Activated T-helper 2 cell treated with anti-CD3 and anti-CD28 coated beads, Interferon-gamma antibody, Interleukin-2, Interleukin-4, amounts not matched to agents 10 μg/mL and 5 μg/mL and 100 μg/mL, durations not matched to agents 14 hours and 24 hours and 36 hours (primary cell): Measurements from ENCODE around the gene PADI4. TPM values are rescaled to one million over a fixed set of nuclear protein-coding genes. Genes with fewer than 3 reads are reported as not detected.

ENCODE experiments used
- DNase-seq: peaks from one replicate; pipeline ENCODE4 v3.0.0; 2021; ENCODE audit warnings: low spot score
- H3K27ac Mint-ChIP-seq: one replicate; pipeline ENCODE4 v1.8.0; 2021; ENCODE audit warnings: mixed read lengths
- H3K27me3 Mint-ChIP-seq: one replicate; pipeline ENCODE4 v1.8.0; 2021; ENCODE audit warnings: low read depth, mixed read lengths
- H3K36me3 Mint-ChIP-seq: one replicate; pipeline ENCODE4 v1.8.0; 2021; ENCODE audit warnings: low read depth, mixed read lengths
- H3K4me1 Mint-ChIP-seq: one replicate; pipeline ENCODE4 v1.8.0; 2021; ENCODE audit warnings: low read depth, mixed read lengths
- H3K4me3 Mint-ChIP-seq: one replicate; pipeline ENCODE4 v1.8.0; 2021; ENCODE audit warnings: low read depth, mild to moderate bottlenecking, moderate library complexity, mixed read lengths
- H3K9me3 Mint-ChIP-seq: one replicate; pipeline ENCODE4 v1.8.0; 2021; ENCODE audit warnings: mixed read lengths
- intact Hi-C: fragments of 100-400 bp; cut with micrococcal nuclease; formaldehyde crosslinking; loops from one replicate; pipeline ENCODE4 v1.15.1; 2023
- total RNA-seq: library from RNA; stranded (reverse); gene quantifications from 2 replicates; pipeline ENCODE4 v1.2.3, GENCODE V29; 2022

Gene PADI4
- total RNA-seq, 1 donor from 2014 or later, result not detected

DNA sequence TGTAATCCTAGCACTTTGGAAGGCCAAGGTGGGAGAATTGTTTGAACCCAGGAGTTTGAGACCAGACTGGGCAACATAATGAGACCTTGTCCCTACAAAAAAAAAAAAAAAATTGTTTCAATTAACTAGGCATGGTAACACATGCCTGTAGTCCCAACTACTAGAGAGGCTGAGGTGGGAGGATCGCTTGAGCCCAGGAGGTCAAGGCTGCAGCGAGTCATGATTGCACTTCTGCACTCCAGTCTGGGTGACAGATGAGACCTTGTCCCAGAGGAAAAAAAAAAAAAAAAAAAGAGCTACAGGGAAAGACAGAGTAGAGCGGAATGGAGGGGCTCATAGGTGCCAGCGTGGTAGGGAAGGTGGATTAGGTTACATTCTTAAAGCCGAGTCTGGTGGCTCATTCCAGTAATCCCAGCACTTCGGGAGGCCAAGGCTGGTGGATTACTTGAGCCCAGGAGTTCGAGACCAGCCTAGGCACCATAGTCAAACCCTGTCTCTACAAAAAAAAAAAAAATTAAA lies 43.0 kb downstream of the PADI4 start:
- Mint-ChIP-seq H3K9me3 (no peaks in the 10 kb centered on the region), H3K27ac (no peak overlapping the region), H3K27me3 (no peaks in the 10 kb centered on the region), H3K4me1 (peaks cover 2% of the 10 kb centered on the region), H3K36me3 (no peaks in the 10 kb centered on the region), H3K4me3 (no peak overlapping the region)
- intact Hi-C loops, result no loop called here
- DNase-seq, result no peak

DNA sequence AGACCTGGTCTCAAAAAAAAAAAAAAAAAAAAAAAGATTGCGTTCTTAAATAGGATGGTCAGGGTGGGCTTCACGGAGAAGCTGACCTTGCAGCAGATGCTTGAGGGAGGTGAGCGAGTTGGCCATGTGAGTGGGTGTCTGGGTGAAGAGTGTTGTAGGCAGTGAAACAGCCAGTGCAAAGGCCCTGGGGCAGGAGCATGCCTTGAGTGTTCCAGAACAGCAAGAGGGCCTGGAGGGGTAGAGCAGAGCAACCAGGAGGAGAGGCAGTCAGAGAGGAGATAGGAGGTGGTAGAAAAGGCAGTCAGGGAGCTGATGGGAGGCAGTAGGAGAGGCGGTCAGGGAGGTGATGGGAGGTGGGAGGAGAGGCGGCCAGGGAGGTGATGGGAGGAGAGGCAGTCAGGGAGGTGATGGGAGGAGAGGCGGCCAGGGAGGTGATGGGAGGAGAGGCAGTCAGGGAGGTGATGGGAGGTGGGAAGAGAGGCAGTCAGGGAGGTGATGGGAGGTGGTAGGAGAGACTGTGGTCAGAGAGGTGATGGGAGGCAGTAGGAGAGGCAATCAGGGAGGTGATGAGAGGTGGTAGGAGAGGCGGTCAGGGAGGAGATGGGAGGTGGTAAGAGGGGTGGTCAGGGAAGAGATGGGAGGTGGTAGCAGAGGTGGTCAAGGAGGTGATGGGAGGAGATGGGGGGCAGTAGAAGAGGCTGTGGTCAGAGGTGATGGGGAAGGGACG lies 43.8 kb downstream of the PADI4 start:
- intact Hi-C loops, result no loop called here
- H3K4me1 Mint-ChIP-seq, result peaks cover 2% of the 10 kb centered on the region
- DNase-seq, result no peak
- H3K9me3 Mint-ChIP-seq, result no peaks in the 10 kb centered on the region
- no peaks in the 10 kb centered on the region for H3K36me3 Mint-ChIP-seq
- no peak overlapping the region for H3K4me3 Mint-ChIP-seq
- no peak overlapping the region for H3K27ac Mint-ChIP-seq
- no peaks in the 10 kb centered on the region for H3K27me3 Mint-ChIP-seq

DNA sequence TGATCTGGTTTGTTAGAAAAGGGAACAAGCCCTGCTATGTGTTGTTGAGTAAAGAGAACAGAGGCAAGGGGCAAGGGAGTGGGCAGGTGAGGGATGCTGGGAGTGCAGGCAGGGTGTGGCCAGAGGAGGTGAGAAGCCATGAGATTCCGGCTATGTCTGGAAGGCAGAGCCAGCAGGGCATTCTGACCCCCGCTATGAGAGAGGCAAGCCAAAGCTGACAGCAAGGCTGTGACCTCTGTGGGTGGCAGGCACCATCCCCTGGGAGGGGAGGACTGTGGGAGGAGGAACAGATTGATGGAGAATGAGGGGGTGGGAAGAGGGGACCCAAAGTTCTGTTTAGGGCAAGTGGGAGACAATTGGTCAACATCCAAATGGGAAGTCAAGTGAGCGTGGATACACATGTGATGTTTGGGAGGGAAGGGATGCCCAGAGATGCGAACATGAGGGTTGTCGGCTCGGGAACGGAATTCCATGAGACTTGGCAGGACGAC lies 44.5 kb downstream of the PADI4 start:
- intact Hi-C loops, result no loop called here
- Mint-ChIP-seq H3K36me3 (no peaks in the 10 kb centered on the region), H3K27ac (no peak overlapping the region), H3K27me3 (no peaks in the 10 kb centered on the region), H3K9me3 (no peaks in the 10 kb centered on the region), H3K4me3 (no peak overlapping the region), H3K4me1 (peaks cover 2% of the 10 kb centered on the region)
- no peak for DNase-seq

DNA sequence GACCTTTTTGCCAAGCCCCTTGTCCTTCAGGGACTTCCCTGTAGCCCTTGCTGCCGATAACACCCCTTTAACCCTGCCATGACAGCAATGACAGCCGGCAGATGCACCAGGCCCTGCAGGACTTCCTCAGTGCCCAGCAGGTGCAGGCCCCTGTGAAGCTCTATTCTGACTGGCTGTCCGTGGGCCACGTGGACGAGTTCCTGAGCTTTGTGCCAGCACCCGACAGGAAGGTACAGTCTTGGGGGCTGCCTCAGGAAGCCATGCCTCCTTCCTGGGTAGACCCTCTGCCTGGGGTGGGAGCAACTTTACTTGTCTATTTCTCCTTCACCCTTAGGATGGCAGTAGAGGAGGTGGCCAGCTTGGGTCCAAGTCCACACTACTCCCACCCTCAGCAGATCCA lies 47.9 kb downstream of the PADI4 start:
- DNase-seq, result no peak
- H3K4me3 Mint-ChIP-seq, result no peak overlapping the region
- no peak overlapping the region for H3K27ac Mint-ChIP-seq
- H3K36me3 Mint-ChIP-seq, result no peaks in the 10 kb centered on the region
- no peaks in the 10 kb centered on the region for H3K9me3 Mint-ChIP-seq
- intact Hi-C loops, result no loop called here
- H3K4me1 Mint-ChIP-seq, result no peaks in the 10 kb centered on the region
- H3K27me3 Mint-ChIP-seq, result no peaks in the 10 kb centered on the region

DNA sequence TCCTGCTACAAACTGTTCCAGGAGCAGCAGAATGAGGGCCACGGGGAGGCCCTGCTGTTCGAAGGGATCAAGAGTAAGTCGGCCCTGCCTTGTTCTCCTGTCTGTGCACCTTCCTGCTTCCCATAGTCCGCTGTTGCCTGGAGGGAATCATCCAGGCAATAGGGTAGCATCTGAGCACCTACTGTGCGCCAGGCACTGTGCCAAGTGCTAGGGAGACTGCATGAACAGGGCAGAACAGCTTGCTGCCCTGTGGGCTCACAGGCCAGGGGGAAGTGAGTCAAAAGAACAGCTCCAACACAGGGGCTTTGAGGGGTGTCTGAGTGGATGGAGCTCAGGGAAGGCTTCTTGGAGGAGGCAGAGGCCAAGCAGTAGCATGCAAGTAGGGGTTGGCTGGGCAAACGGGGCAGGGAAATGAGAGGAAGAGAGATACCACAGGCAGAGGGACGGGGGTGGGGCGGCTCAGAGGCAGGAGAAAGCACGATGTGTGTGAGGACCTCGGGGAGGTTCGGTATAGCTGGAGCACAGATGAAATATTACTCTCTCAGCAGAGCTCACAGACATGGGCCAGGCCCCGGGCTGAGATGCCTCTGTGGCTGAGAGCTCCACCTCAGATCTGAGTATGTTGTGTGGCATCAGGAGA lies 48.5 kb downstream of the PADI4 start:
- Mint-ChIP-seq H3K36me3 (no peaks in the 10 kb centered on the region), H3K9me3 (no peaks in the 10 kb centered on the region), H3K27me3 (no peaks in the 10 kb centered on the region), H3K4me1 (no peaks in the 10 kb centered on the region), H3K27ac (no peak overlapping the region), H3K4me3 (no peak overlapping the region)
- DNase-seq, result no peak
- intact Hi-C loops, result no loop called here

DNA sequence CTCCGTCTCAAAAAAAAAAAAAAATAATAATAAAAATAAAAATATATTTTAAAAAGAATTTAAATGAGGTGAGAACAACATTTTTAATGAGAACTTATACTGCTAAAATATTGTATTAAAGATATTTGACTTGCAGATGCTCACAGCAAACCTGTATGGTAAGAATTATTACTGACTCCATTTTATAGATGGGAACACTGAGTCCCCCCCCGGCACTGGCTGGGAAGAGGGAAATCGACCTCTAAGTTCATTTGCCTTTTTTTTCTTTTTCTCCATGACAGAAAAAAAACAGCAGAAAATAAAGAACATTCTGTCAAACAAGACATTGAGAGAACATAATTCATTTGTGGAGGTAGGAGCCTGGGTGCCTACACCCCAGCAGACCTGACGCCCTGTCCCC lies 50.6 kb downstream of the PADI4 start:
- H3K36me3 Mint-ChIP-seq, result no peaks in the 10 kb centered on the region
- intact Hi-C loops, result no loop called here
- H3K4me3 Mint-ChIP-seq, result no peak overlapping the region
- no peak overlapping the region for H3K27ac Mint-ChIP-seq
- H3K27me3 Mint-ChIP-seq, result no peaks in the 10 kb centered on the region
- DNase-seq, result no peak
- no peaks in the 10 kb centered on the region for H3K9me3 Mint-ChIP-seq
- H3K4me1 Mint-ChIP-seq, result no peaks in the 10 kb centered on the region

DNA sequence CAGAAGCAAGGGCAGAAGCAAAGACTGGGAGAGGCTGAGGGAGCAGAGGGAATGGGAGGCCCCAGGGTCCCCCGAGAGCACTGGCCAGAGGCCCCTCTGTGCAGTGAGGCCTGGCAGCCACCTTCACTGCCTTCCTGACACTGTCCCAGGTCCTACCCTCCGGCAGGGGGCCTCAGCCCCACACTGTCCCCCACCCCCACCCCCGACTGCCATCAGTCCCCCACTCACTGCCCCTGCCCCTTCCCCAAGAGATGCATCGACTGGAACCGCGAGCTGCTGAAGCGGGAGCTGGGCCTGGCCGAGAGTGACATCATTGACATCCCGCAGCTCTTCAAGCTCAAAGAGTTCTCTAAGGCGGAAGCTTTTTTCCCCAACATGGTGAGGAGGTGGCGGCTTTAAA lies 51.0 kb downstream of the PADI4 start:
- DNase-seq, result no peak
- Mint-ChIP-seq H3K27me3 (no peaks in the 10 kb centered on the region), H3K9me3 (no peaks in the 10 kb centered on the region), H3K36me3 (no peaks in the 10 kb centered on the region), H3K4me3 (no peak overlapping the region), H3K4me1 (no peaks in the 10 kb centered on the region), H3K27ac (no peak overlapping the region)
- intact Hi-C loops, result no loop called here

DNA sequence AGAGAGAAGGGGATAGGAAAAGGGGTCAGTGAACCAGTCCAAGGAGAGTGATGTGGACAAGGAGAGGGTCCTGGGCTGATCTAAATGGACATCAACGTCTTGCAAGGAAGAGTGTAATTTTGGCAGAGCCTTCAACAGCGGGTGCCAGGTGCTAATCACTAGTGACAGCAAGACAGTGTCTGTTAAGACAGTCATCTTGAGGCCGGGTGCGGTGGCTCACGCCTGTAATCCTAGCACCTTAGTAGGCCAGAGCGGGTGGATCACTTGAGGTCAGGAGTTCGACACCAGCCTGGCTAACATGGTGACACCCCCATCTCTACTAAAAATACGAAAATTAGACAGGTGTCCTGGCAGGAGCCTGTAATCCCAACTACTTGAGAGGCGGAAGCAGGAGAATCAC lies 51.8 kb downstream of the PADI4 start:
- no peaks in the 10 kb centered on the region for H3K9me3 Mint-ChIP-seq
- H3K27ac Mint-ChIP-seq, result no peak overlapping the region
- no peak overlapping the region for H3K4me3 Mint-ChIP-seq
- no peaks in the 10 kb centered on the region for H3K4me1 Mint-ChIP-seq
- DNase-seq, result no peak
- intact Hi-C loops, result no loop called here
- H3K27me3 Mint-ChIP-seq, result no peaks in the 10 kb centered on the region
- no peaks in the 10 kb centered on the region for H3K36me3 Mint-ChIP-seq

DNA sequence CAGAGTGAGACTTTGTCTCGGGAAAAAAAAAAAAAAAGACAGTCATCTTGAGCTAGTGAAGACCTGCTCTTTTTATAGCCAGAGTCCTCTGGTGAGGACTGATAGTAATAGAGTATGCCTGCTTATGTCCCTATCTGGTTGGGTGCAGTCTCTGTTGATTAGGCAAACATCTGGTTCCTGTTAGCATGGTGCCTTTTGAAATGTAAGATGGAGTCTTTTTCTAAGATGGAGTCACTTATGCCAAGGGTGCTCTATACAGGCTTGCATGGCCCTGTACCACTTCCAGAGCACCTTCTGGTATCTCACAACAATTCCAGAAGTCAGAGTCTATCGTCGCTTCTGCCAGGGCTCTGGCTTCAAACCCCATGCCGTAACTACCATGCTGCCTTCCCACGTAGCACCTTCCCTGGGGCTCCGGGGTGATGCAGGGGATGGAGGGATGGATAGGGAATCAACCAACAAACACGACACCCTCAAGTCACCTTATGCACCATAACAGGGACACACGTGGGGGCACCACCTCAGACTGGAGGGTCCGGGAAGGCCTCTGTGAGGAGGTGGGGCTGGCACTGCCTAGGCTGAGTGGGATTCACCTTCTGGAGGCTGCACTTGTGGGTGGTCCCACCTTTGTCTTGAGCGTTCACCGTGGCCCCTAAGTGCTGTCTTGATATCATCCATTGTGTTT lies 52.4 kb downstream of the PADI4 start:
- no peaks in the 10 kb centered on the region for H3K27me3 Mint-ChIP-seq
- H3K4me3 Mint-ChIP-seq, result no peak overlapping the region
- H3K4me1 Mint-ChIP-seq, result no peaks in the 10 kb centered on the region
- H3K27ac Mint-ChIP-seq, result no peak overlapping the region
- H3K9me3 Mint-ChIP-seq, result no peaks in the 10 kb centered on the region
- intact Hi-C loops, result no loop called here
- no peaks in the 10 kb centered on the region for H3K36me3 Mint-ChIP-seq
- DNase-seq, result no peak

DNA sequence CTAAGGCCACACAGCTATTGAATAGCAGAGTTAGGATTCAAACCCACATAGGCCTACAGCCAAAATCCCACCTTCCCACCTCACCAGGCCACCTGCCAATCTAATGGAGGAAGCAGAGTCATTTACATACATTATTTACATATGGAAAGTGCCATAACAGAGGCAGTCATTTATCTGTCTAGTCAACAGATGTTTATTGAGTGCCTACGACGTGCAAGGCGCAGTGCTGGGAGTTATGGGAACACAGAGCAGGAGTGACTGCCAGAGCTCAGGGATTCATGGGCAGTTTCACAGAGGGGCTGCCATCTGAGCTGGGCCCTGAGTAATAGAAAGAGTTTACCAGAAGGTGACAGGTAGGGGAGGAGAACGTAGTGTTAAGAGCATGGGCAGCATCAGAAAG lies 53.7 kb downstream of the PADI4 start:
- H3K4me1 Mint-ChIP-seq, result no peaks in the 10 kb centered on the region
- no peak for DNase-seq
- no peaks in the 10 kb centered on the region for H3K9me3 Mint-ChIP-seq
- H3K27ac Mint-ChIP-seq, result no peak overlapping the region
- H3K4me3 Mint-ChIP-seq, result no peak overlapping the region
- no peaks in the 10 kb centered on the region for H3K36me3 Mint-ChIP-seq
- H3K27me3 Mint-ChIP-seq, result peaks cover 1% of the 10 kb centered on the region
- intact Hi-C loops, result no loop called here

DNA sequence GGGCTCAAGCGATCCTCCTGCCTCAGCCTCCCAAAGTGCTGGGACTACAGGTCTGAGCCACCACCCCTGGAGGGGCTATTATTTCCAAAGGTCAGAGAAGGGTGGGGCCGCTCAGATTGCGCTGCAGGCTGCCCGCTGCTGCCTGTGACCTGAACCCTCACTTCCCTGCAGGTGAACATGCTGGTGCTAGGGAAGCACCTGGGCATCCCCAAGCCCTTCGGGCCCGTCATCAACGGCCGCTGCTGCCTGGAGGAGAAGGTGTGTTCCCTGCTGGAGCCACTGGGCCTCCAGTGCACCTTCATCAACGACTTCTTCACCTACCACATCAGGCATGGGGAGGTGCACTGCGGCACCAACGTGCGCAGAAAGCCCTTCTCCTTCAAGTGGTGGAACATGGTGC lies 55.4 kb downstream of the PADI4 start:
- Mint-ChIP-seq H3K4me1 (no peaks in the 10 kb centered on the region), H3K27me3 (peaks cover 1% of the 10 kb centered on the region), H3K4me3 (no peak overlapping the region), H3K36me3 (no peaks in the 10 kb centered on the region), H3K9me3 (no peaks in the 10 kb centered on the region), H3K27ac (no peak overlapping the region)
- intact Hi-C loops, result no loop called here
- no peak for DNase-seq

DNA sequence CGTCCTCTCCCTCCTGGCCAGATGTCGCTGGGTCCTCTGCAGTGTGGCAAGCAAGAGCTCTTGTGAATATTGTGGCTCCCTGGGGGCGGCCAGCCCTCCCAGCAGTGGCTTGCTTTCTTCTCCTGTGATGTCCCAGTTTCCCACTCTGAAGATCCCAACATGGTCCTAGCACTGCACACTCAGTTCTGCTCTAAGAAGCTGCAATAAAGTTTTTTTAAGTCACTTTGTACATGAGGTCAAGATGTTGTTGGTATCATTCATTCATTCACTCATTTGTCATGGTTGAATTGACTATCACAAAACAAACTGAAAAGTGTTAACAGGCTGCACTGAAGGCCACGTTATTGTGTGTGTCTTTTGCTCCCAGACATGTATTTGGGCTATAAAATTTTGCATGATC lies 55.8 kb downstream of the PADI4 start:
- intact Hi-C loops, result no loop called here
- Mint-ChIP-seq H3K27ac (no peak overlapping the region), H3K36me3 (no peaks in the 10 kb centered on the region), H3K9me3 (no peaks in the 10 kb centered on the region), H3K4me1 (no peaks in the 10 kb centered on the region), H3K27me3 (peaks cover 1% of the 10 kb centered on the region), H3K4me3 (no peak overlapping the region)
- no peak for DNase-seq

DNA sequence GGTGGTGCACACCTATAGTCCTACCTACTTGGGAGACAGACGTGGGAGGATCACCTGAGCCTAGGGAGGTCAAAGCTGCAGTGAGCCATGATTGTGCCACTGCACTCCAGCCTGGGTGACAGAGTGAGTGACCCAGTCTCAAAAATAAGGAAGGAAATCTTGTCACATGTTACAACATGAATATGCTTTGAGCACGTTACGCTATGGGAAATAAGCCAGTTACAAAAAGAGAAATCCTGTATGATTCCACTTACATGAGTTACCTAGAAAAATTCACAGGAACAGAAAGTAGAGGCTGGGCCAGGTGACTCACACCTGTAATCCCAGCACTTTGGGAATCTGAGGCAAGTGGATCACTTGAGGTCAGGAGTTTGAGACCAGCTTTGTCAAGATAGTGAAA lies 57.3 kb downstream of the PADI4 start:
- intact Hi-C loops, result no loop called here
- Mint-ChIP-seq H3K4me3 (no peak overlapping the region), H3K36me3 (no peaks in the 10 kb centered on the region), H3K27me3 (peaks cover 1% of the 10 kb centered on the region), H3K4me1 (no peaks in the 10 kb centered on the region), H3K9me3 (no peaks in the 10 kb centered on the region), H3K27ac (no peak overlapping the region)
- no peak for DNase-seq
